CD14-positive monocyte (primary cell): ENCODE results near the gene WWOX. TPM values are rescaled to one million over a fixed set of nuclear protein-coding genes. Genes with fewer than 3 reads are reported as not detected.

Experiments
- DNase-seq, 3 donors: peaks; one replicate each; pipeline ENCODE4 v3.0.0-alpha.2; 2011 to 2022
- H2AFZ ChIP-seq: 2 replicates; pipeline ENCODE4 v1.6.0; 2012; ENCODE audit warnings: mild to moderate bottlenecking, low read depth, low read length, inconsistent platforms; ENCODE audit not compliant: insufficient read depth, poor library complexity, severe bottlenecking
- H3K27ac ChIP-seq, 2 donors: 1 replicate in 1 of 2; 2 replicates in 1 of 2; pipeline ENCODE4 v1.5.1; 2012 to 2013; ENCODE audit warnings: low read length in 2 of 2, control low read depth in 1 of 2, inconsistent platforms in 1 of 2, low read depth in 1 of 2, mild to moderate bottlenecking in 1 of 2
- H3K27me3 ChIP-seq, 2 donors: one replicate each; pipeline versions ENCODE4 v1.6.0 to v1.6.1; 2011 to 2013; ENCODE audit warnings: low read length in 2 of 2; ENCODE audit not compliant: control insufficient read depth in 2 of 2, insufficient read depth in 2 of 2
- H3K36me3 ChIP-seq, 2 donors: replicated peaks in 1 of 2; 1 replicate in 1 of 2; 2 replicates in 1 of 2; pipeline versions ENCODE4 v1.5.1 to v1.6.1; 2012 to 2013; ENCODE audit warnings: low read length in 2 of 2, control low read depth in 1 of 2, inconsistent platforms in 1 of 2, mild to moderate bottlenecking in 1 of 2; ENCODE audit not compliant: insufficient read depth in 2 of 2, control insufficient read depth in 1 of 2
- H3K4me1 ChIP-seq, 2 donors: 1 replicate in 1 of 2; 2 replicates in 1 of 2; pipeline versions ENCODE4 v1.5.1 to v1.6.1; 2012 to 2013; ENCODE audit warnings: low read length in 2 of 2, control low read depth in 1 of 2, inconsistent platforms in 1 of 2, mild to moderate bottlenecking in 1 of 2, moderate library complexity in 1 of 2; ENCODE audit not compliant: insufficient read depth in 2 of 2, control insufficient read depth in 1 of 2
- H3K4me2 ChIP-seq: replicated peaks from 2 replicates; pipeline ENCODE3; 2012; ENCODE audit warnings: low read length, moderate library complexity, mild to moderate bottlenecking; ENCODE audit not compliant: poor library complexity, severe bottlenecking; ENCODE audit errors: extremely low read depth
- H3K4me3 ChIP-seq, 3 experiments: fragments of 200-600 bp in 1 of 3; sonication (generic) in 1 of 3; replicated peaks in 1 of 3; 1 replicate in 2 of 3; 2 replicates in 1 of 3; pipeline ENCODE4 v1.5.1; 2011 to 2013; ENCODE audit warnings: low read length in 3 of 3, mild to moderate bottlenecking in 3 of 3, control low read depth in 2 of 3, low read depth in 2 of 3, inconsistent platforms in 1 of 3, moderate library complexity in 1 of 3
- H3K79me2 ChIP-seq: 2 replicates; pipeline ENCODE4 v1.6.0; 2012; ENCODE audit warnings: mild to moderate bottlenecking, control low read depth, inconsistent platforms, low read length, moderate library complexity; ENCODE audit not compliant: insufficient read depth
- H3K9ac ChIP-seq: 2 replicates; pipeline ENCODE4 v1.6.0; 2017; ENCODE audit warnings: low read length, mild to moderate bottlenecking; ENCODE audit not compliant: insufficient read depth, poor library complexity, severe bottlenecking
- H3K9me3 ChIP-seq, 2 donors: replicated peaks in 1 of 2; 1 replicate in 1 of 2; 2 replicates in 1 of 2; pipeline versions ENCODE4 v1.5.1 to v1.6.1; 2012 to 2013; ENCODE audit warnings: low read length in 2 of 2, control low read depth in 1 of 2; ENCODE audit not compliant: control insufficient read depth in 1 of 2, insufficient read depth in 1 of 2
- H4K20me1 ChIP-seq: 2 replicates; pipeline ENCODE4 v1.6.0; 2012; ENCODE audit warnings: mild to moderate bottlenecking, low read length, control low read depth, moderate library complexity; ENCODE audit not compliant: insufficient read depth
- H3K27ac Mint-ChIP-seq, 7 donors: one replicate each; pipeline ENCODE4 v1.8.0; 2020; ENCODE audit warnings: mild to moderate bottlenecking in 7 of 7, mixed read lengths in 7 of 7, moderate library complexity in 6 of 7, inconsistent platforms in 2 of 7
- H3K27me3 Mint-ChIP-seq, 3 donors: one replicate each; pipeline ENCODE4 v1.8.0; 2021 to 2022; ENCODE audit warnings: low read depth in 3 of 3, mild to moderate bottlenecking in 3 of 3, mixed read lengths in 3 of 3, moderate library complexity in 3 of 3, inconsistent platforms in 1 of 3
- H3K36me3 Mint-ChIP-seq, 2 donors: one replicate each; pipeline ENCODE4 v1.8.0; 2020; ENCODE audit warnings: mixed read lengths in 2 of 2, inconsistent platforms in 1 of 2, mild to moderate bottlenecking in 1 of 2
- H3K4me1 Mint-ChIP-seq: one replicate; pipeline ENCODE4 v1.8.0; 2020; ENCODE audit warnings: mild to moderate bottlenecking, mixed read lengths
- H3K4me3 Mint-ChIP-seq, 2 donors: one replicate each; pipeline ENCODE4 v1.8.0; 2020; ENCODE audit warnings: mild to moderate bottlenecking in 2 of 2, mixed read lengths in 2 of 2, moderate library complexity in 1 of 2
- H3K9me3 Mint-ChIP-seq, 7 donors: one replicate each; pipeline ENCODE4 v1.8.0; 2020 to 2022; ENCODE audit warnings: mixed read lengths in 7 of 7, mild to moderate bottlenecking in 6 of 7, moderate library complexity in 6 of 7, inconsistent platforms in 2 of 7
- CTCF ChIP-seq: fragments of 200-600 bp; IDR thresholded peaks from one replicate; pipeline ENCODE4 v1.8.0; 2022; ENCODE audit warnings: antibody characterized with exemption, mild to moderate bottlenecking
- WGBS: methylation state at CpG from one replicate; pipeline ENCODE4 v1.1.5; 2013; ENCODE audit warnings: missing lambda C conversion rate; ENCODE audit not compliant: insufficient coverage; 5-methylcytosine and 5-hydroxymethylcytosine counted together
- intact Hi-C, 2 donors: fragments of 100-400 bp; cut with micrococcal nuclease; formaldehyde crosslinking; loops; one replicate each; pipeline versions ENCODE4 v1.15.0 to v1.15.1; 2023
- polyA plus RNA-seq, 3 donors: library from polyadenylated mRNA; depleted of rRNA in 1 of 3; unstranded in 2 of 3; stranded (reverse) in 1 of 3; fragments of 300-500 nt in 2 of 3; fragments of >200 nt in 1 of 3; fragmentation: Illumina TruSeq in 2 of 3; gene quantifications; 1 replicate in 2 of 3; 2 replicates in 1 of 3; pipeline ENCODE4 v1.2.3, GENCODE V29; 2012 to 2021

The WWOX gene
- polyA plus RNA-seq, 3 donors: 4.0 to 7.0 (median 6.3) TPM

GRCh38 chr16:79110953-79111352 is 1011.5 kb downstream of the WWOX start:
- Histone ChIP-seq H3K27me3 (no peaks in the 10 kb centered on the region), H2AFZ (no peak overlapping the region), H3K4me1 (peaks cover 3 to 5% of the 10 kb centered on the region in 2 donors), H4K20me1 (no peaks in the 10 kb centered on the region), H3K9me3 (no peaks in the 10 kb centered on the region), H3K4me3 (no peak overlapping the region), H3K27ac (no peak overlapping the region), H3K79me2 (no peaks in the 10 kb centered on the region), H3K9ac (no peak overlapping the region), H3K36me3 (no peaks in the 10 kb centered on the region), H3K4me2 (no peak overlapping the region)
- Mint-ChIP-seq H3K36me3 (no peaks in the 10 kb centered on the region), H3K27ac (no peak overlapping the region), H3K9me3 (peaks cover 0 to 3% (median 0%) of the 10 kb centered on the region in 7 donors), H3K27me3 (no peaks in the 10 kb centered on the region), H3K4me1 (peaks cover 14% of the 10 kb centered on the region), H3K4me3 (no peak overlapping the region)
- TF ChIP-seq CTCF: no peak
- intact Hi-C loops: no loop called here
- WGBS: 80% methylated on average over 2 of the region's 3 CpGs
- DNase-seq: no peak

- Histone ChIP-seq H3K9me3 (peaks cover 0 to 3% of the 10 kb centered on the region in 2 donors), H3K4me1 (peaks cover 3 to 5% of the 10 kb centered on the region in 2 donors), H3K27me3 (no peaks in the 10 kb centered on the region), H3K79me2 (no peaks in the 10 kb centered on the region), H4K20me1 (no peaks in the 10 kb centered on the region), H3K27ac (no peak overlapping the region), H3K36me3 (no peaks in the 10 kb centered on the region), H2AFZ (no peak overlapping the region), H3K9ac (no peak overlapping the region), H3K4me3 (no peak overlapping the region), H3K4me2 (no peak overlapping the region)
- intact Hi-C loops: no loop called here
- H3K4me1 Mint-ChIP-seq: peaks cover 14% of the 10 kb centered on the region
- WGBS: 95% methylated on average over 9 of the region's 12 CpGs
- no peak for TF ChIP-seq CTCF
- H3K27me3 Mint-ChIP-seq: no peaks in the 10 kb centered on the region
- no peaks in the 10 kb centered on the region for H3K36me3 Mint-ChIP-seq
- H3K27ac Mint-ChIP-seq: no peak overlapping the region
- peaks cover 0 to 5% (median 3%) of the 10 kb centered on the region in 7 donors for H3K9me3 Mint-ChIP-seq
- no peak overlapping the region for H3K4me3 Mint-ChIP-seq
- DNase-seq: no peak
These were observed 1013.0 kb downstream of the WWOX start for GRCh38 chr16:79112462-79112861.
